ENCODE measurements around the gene GPR3. TPM values are rescaled to one million over a fixed set of nuclear protein-coding genes. Genes with fewer than 3 reads are reported as not detected.

Gene GPR3
- total RNA-seq, 4 donors from 2014 or later = 0.51 to 0.66 TPM; not detected in 2

- TF ChIP-seq CTCF (IDR thresholded peaks at IDR 0.05; ENCODE audit: low read depth) = no peak
Observed at GRCh38 chr1:27444632-27445031, 52.2 kb downstream of the GPR3 start.

Other genes starting within 250 kb of the GPR3 start
- gene SLC9A1, start 237.5 kb upstream of the GPR3 start, total RNA-seq = 10 to 100 TPM in 3 of 4 donors, 1 to 10 TPM in 1; 7.3 to 16.0 (median 10.9) TPM
- gene WDTC1, start 158.0 kb upstream of the GPR3 start, total RNA-seq = 10 to 100 TPM; 21.4 to 40.9 (median 27.9) TPM
- 10 to 100 TPM; 15.9 to 23.7 (median 18.9) TPM for gene TMEM222, start 70.5 kb upstream of the GPR3 start, total RNA-seq
- gene SYTL1, start 50.6 kb upstream of the GPR3 start, total RNA-seq = 1 to 10 TPM in 2 of 4 donors, under 1 TPM in 1, not detected in 1; 0.94 to 1.9 (median 1.1) TPM
- 100 to 1,000 TPM in 1 of 4 donors, 10 to 100 TPM in 3; 26.4 to 129 (median 35.1) TPM for gene MAP3K6, start 25.7 kb upstream of the GPR3 start, total RNA-seq
- 100 to 1,000 TPM in 1 of 4 donors, 10 to 100 TPM in 1, 1 to 10 TPM in 2; 2.0 to 247 (median 19.1) TPM for gene FCN3, start 17.8 kb upstream of the GPR3 start, total RNA-seq
- not detected for gene CD164L2, start 9.3 kb upstream of the GPR3 start, total RNA-seq
- 10 to 100 TPM; 72.8 to 94.9 (median 80.9) TPM for gene WASF2, start 97.5 kb downstream of the GPR3 start, total RNA-seq
- gene AHDC1, start 211.5 kb downstream of the GPR3 start, total RNA-seq = 10 to 100 TPM in 2 of 4 donors, 1 to 10 TPM in 2; 2.9 to 13.6 (median 7.1) TPM
- gene FGR, start 242.6 kb downstream of the GPR3 start, total RNA-seq = 100 to 1,000 TPM in 1 of 4 donors, 10 to 100 TPM in 3; 22.4 to 179 (median 44.6) TPM